Subcutaneous adipose tissue (tissue), 4 donors: ENCODE data around the gene TNS1. TPM values are rescaled to one million over a fixed set of nuclear protein-coding genes. Genes with fewer than 3 reads are reported as not detected.

Experiments
- CTCF ChIP-seq: fragments of 450-650 bp; IDR thresholded peaks from one replicate; pipeline ENCODE4 v1.5.1; 2016; ENCODE audit warnings: low read depth, mild to moderate bottlenecking, control low read depth, antibody characterized with exemption, moderate library complexity
- total RNA-seq, 4 donors: library from RNA; depleted of rRNA; stranded (reverse); fragments of >200 nt; gene quantifications; one replicate each; pipeline ENCODE4 v1.1.0, GENCODE V29; 2016

The TNS1 gene
- total RNA-seq, 4 donors from 2014 or later, result 310 to 1,168 (median 450) TPM

- TF ChIP-seq CTCF, result no peak
Observed at GRCh38 chr2:217956586-217957457, 46.0 kb downstream of the TNS1 start.

- TF ChIP-seq CTCF, result no peak
Observed at GRCh38 chr2:217955881-217956493, 46.8 kb downstream of the TNS1 start.

GRCh38 chr2:217954971-217955740 lies 47.6 kb downstream of the TNS1 start:
- no peak for TF ChIP-seq CTCF

GRCh38 chr2:217954469-217954868 lies 48.3 kb downstream of the TNS1 start:
- no peak for TF ChIP-seq CTCF

GRCh38 chr2:217954051-217954450 lies 48.7 kb downstream of the TNS1 start:
- TF ChIP-seq CTCF, result no peak

GRCh38 chr2:217953531-217953932 lies 49.3 kb downstream of the TNS1 start:
- no peak for TF ChIP-seq CTCF

- no peak for TF ChIP-seq CTCF
Observed at GRCh38 chr2:217953011-217953481, 49.7 kb downstream of the TNS1 start.
